Testis (tissue), 2 donors: Measurements from ENCODE around the gene MCF2L.

Source experiments
- CTCF ChIP-seq, 3 experiments: fragments of 450-650 bp in 2 of 3; fragments of 200-600 bp in 1 of 3; sonication (generic) in 1 of 3; IDR thresholded peaks; one replicate each; pipeline ENCODE4 v1.5.1; 2016 to 2019; ENCODE audit warnings: antibody characterized with exemption in 3 of 3, mild to moderate bottlenecking in 2 of 3, moderate library complexity in 1 of 3
- POLR2A ChIP-seq: fragments of 450-650 bp; IDR thresholded peaks from one replicate; pipeline ENCODE4 v1.6.1; 2017; ENCODE audit warnings: antibody characterized with exemption, mild to moderate bottlenecking, moderate library complexity

- TF ChIP-seq CTCF (IDR thresholded peaks at IDR 0.05) (no peak), POLR2A (no peak)
These were observed 36.0 kb upstream of the MCF2L start for GRCh38 chr13:112932971-112933370.
